HFF-Myc (cell line): ENCODE data around the gene BTG1.

Experiments
- DNase-seq: peaks from one replicate; pipeline ENCODE4 v3.0.0-alpha.2; 2011; ENCODE audit warnings: low read depth; ENCODE audit errors: extremely low read depth
- H3K4me3 ChIP-seq: replicated peaks from 2 replicates; pipeline ENCODE4 v1.5.1; 2011; ENCODE audit warnings: low read depth, mild to moderate bottlenecking, control low read depth, low read length
- TF ChIP-seq, protein P1 (sequence below): IDR thresholded peaks from 2 replicates; pipeline ENCODE4 v1.5.1; 2012; ENCODE audit warnings: mild to moderate bottlenecking, low read depth, low read length, control low read depth; ENCODE audit errors: missing control alignments

Gene BTG1

GRCh38 chr12:92111256-92111655 is 34.4 kb downstream of the BTG1 start:
- TF ChIP-seq, protein P1, sequence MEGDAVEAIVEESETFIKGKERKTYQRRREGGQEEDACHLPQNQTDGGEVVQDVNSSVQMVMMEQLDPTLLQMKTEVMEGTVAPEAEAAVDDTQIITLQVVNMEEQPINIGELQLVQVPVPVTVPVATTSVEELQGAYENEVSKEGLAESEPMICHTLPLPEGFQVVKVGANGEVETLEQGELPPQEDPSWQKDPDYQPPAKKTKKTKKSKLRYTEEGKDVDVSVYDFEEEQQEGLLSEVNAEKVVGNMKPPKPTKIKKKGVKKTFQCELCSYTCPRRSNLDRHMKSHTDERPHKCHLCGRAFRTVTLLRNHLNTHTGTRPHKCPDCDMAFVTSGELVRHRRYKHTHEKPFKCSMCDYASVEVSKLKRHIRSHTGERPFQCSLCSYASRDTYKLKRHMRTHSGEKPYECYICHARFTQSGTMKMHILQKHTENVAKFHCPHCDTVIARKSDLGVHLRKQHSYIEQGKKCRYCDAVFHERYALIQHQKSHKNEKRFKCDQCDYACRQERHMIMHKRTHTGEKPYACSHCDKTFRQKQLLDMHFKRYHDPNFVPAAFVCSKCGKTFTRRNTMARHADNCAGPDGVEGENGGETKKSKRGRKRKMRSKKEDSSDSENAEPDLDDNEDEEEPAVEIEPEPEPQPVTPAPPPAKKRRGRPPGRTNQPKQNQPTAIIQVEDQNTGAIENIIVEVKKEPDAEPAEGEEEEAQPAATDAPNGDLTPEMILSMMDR: no peak
- no peak for DNase-seq
- no peak overlapping the region for H3K4me3 ChIP-seq

DNA sequence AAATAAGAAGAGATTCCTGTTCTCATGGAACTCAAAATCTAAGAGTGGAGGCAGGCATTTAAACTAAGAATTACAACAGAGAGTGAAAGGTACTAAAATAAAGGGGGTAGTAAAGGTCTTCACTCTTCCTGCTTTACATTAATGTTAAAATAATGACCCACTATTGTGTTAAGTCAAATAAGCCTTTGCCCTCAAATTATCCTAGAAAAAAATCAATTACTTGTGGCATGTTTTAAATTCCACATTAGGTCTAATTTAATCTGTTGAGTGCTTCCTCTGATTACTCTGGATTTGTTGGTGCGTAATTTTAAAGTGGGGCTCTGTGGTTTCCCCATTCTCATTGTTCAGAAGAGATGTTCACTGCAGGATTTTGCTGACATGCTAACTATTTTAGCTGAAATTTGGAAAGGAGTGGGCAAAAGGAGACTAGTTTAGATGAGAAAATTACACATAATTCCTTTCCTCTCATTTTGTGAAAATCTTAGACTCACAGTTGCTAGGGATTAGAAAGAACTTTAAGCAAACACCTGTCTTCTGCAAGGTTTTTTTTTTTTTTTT is 35.5 kb downstream of the BTG1 start:
- DNase-seq: no peak
- TF ChIP-seq, protein P1: no peak

GRCh38 chr12:92109613-92110012 is 36.0 kb downstream of the BTG1 start:
- H3K4me3 ChIP-seq: no peak overlapping the region
- TF ChIP-seq, protein P1: no peak
- no peak for DNase-seq

More for the DNA sequence above, 35.5 kb downstream of the BTG1 start:
- no peak overlapping the region for H3K4me3 ChIP-seq

- H3K4me3 ChIP-seq: no peak overlapping the region
- peak; percentile 24 for DNase-seq
- TF ChIP-seq, protein P1: no peak
These were observed 37.0 kb downstream of the BTG1 start for GRCh38 chr12:92108651-92109050.

DNA sequence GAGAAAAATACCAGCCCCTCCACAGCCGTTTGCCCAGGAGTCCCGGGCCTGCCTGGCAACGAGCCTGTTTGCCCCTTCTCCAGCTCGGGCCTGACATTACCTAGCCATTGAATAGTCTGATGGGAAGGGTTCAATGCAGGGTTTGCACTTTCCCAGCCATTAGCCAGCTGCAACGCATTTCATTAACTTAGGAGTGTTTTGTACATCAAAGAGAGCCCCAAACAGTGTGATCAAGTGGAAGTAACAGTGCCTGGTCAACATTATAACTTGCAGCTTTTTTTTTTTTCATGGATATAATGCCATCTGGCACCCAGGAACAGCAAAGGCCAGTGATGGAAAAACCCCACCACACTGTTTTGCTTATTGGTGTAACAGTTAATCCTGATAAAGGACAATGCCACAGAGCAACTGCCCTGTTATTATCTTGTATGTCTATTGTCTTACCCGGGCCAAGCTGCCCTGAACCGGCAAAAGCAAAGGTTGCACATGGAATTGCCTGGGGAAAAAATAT is 38.0 kb downstream of the BTG1 start:
- TF ChIP-seq, protein P1: no peak
- peak; percentile 14 for DNase-seq
- no peak overlapping the region for H3K4me3 ChIP-seq

DNA sequence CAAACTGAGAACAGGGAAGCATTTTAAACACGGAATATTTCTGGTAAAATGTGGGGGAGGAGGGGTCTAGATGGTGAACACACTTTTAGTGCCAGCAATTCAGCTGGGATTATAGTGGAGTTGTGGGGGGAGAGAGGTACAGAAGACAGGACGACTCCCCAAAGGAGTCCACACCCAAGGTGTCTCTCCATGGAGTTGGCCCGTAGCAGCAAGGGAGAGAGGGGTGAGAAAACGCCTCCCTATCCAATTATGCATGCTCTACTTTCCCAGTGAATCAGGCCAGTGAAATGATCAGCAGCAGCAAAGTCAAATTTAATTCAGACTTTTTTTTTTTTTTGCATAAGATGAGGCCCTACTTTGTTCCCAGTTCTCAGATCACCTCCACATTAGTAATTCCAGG is 38.6 kb downstream of the BTG1 start:
- TF ChIP-seq, protein P1: no peak
- no peak overlapping the region for H3K4me3 ChIP-seq
- no peak for DNase-seq

DNA sequence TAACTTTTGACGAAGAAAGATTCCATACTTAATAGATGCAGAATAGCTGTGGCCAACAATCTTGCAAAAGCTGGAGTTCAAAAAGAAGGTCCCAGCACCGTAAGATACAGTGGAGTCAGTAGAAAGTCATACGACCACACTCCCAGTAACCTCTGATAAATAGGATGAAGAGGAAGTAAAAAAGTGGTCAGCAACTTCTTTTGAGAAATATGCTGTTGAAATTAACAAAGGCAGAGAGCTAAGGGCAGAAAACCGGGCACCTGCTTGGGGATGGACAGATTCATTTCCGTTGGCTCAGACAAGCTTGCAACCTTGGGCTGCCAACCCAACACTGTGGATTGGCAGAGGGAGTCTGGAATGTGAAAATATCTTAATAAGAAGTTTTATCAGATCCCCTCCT is 40.0 kb downstream of the BTG1 start:
- DNase-seq: no peak
- TF ChIP-seq, protein P1: no peak
- no peak overlapping the region for H3K4me3 ChIP-seq
